Hepatocyte (in vitro differentiated cells): Measurements from ENCODE around the gene PARD3B.

Experiments used
- CTCF ChIP-seq: fragments of 200-600 bp; sonication (generic); IDR thresholded peaks from 2 replicates; pipeline ENCODE4 v1.5.1; 2016; ENCODE audit warnings: antibody characterized with exemption, mild to moderate bottlenecking; ENCODE audit not compliant: poor library complexity
- EZH2 ChIP-seq: fragments of 200-600 bp; sonication (generic); IDR thresholded peaks from 2 replicates; pipeline ENCODE4 v1.6.1; 2016; ENCODE audit warnings: antibody characterized with exemption, mild to moderate bottlenecking, borderline replicate concordance

GRCh38 chr2:205198140-205198525 is 652.9 kb downstream of the PARD3B start:
- TF ChIP-seq CTCF (no peak), EZH2 (no peak)
